Activated CD4-positive, alpha-beta T cell treated with anti-CD3 and anti-CD28 coated beads, Interleukin-2, amount 10 ng/mL, durations not matched to agents 7 days and 5 days (primary cell): Measurements from ENCODE around the gene NLGN1. TPM values are rescaled to one million over a fixed set of nuclear protein-coding genes. Genes with fewer than 3 reads are reported as not detected.
"Not testable (repeated sequence)": the region's sequence is repeated elsewhere in the genome, so short reads cannot be mapped to it uniquely, and the experiment has no call there.

ENCODE experiments used
- CTCF ChIA-PET: fragments of 350-600 bp; sonication (Branson Sonifier 250); formaldehyde crosslinking; loops from one replicate; lab custom pipeline; 2021; ENCODE audit warnings: antibody characterized with exemption; lab: Charles Lee
- POLR2A ChIA-PET: fragments of 350-600 bp; sonication (Branson Sonifier 250); formaldehyde crosslinking; loops from one replicate; lab custom pipeline; 2021; ENCODE audit warnings: antibody characterized with exemption; lab: Charles Lee
- DNase-seq: peaks from one replicate; pipeline ENCODE4 v3.0.0-alpha.2; 2020
- H3K27ac Mint-ChIP-seq: one replicate; pipeline ENCODE4 v1.8.0; 2021; ENCODE audit warnings: mild to moderate bottlenecking, moderate library complexity, mixed read lengths
- H3K27me3 Mint-ChIP-seq: one replicate; pipeline ENCODE4 v1.8.0; 2021; ENCODE audit warnings: mixed read lengths
- H3K36me3 Mint-ChIP-seq: one replicate; pipeline ENCODE4 v1.8.0; 2021; ENCODE audit warnings: low read depth, mixed read lengths
- H3K4me1 Mint-ChIP-seq: one replicate; pipeline ENCODE4 v1.8.0; 2021; ENCODE audit warnings: mixed read lengths
- H3K4me3 Mint-ChIP-seq: one replicate; pipeline ENCODE4 v1.8.0; 2021; ENCODE audit warnings: mild to moderate bottlenecking, moderate library complexity, mixed read lengths
- H3K9me3 Mint-ChIP-seq: one replicate; pipeline ENCODE4 v1.8.0; 2021; ENCODE audit warnings: mixed read lengths
- total RNA-seq, 2 experiments: library from RNA; stranded (reverse); gene quantifications; one replicate each; pipeline ENCODE4 v1.2.3, GENCODE V29; 2021

NLGN1 gene
- total RNA-seq, 2 experiments from 2014 or later, result not detected

GRCh38 chr3:174202116-174202515 is 804.6 kb downstream of the NLGN1 start:
- POLR2A ChIA-PET, result no interaction called here
- H3K27me3 Mint-ChIP-seq, result peaks cover 4% of the 10 kb centered on the region

GRCh38 chr3:174202561-174202960 is 805.0 kb downstream of the NLGN1 start:
- H3K4me1 Mint-ChIP-seq, result no peaks in the 10 kb centered on the region
- H3K27ac Mint-ChIP-seq, result no peak overlapping the region
- ChIA-PET POLR2A (no interaction called here), CTCF (no interaction called here)
- H3K9me3 Mint-ChIP-seq, result no peaks in the 10 kb centered on the region
- no peak for DNase-seq
- no peak overlapping the region for H3K4me3 Mint-ChIP-seq
- H3K27me3 Mint-ChIP-seq, result peaks cover 4% of the 10 kb centered on the region
- no peaks in the 10 kb centered on the region for H3K36me3 Mint-ChIP-seq

More at GRCh38 chr3:174202116-174202515, 804.6 kb downstream of the NLGN1 start:
- Mint-ChIP-seq H3K36me3 (no peaks in the 10 kb centered on the region), H3K27ac (no peak overlapping the region), H3K9me3 (no peaks in the 10 kb centered on the region), H3K4me3 (no peak overlapping the region), H3K4me1 (no peaks in the 10 kb centered on the region)
- DNase-seq, result no peak
- CTCF ChIA-PET, result no interaction called here

- ChIA-PET CTCF (no interaction called here), POLR2A (no interaction called here)
- no peak for DNase-seq
- H3K4me3 Mint-ChIP-seq, result no peak overlapping the region
- H3K4me1 Mint-ChIP-seq, result no peaks in the 10 kb centered on the region
- H3K27ac Mint-ChIP-seq, result no peak overlapping the region
- H3K36me3 Mint-ChIP-seq, result no peaks in the 10 kb centered on the region
- H3K27me3 Mint-ChIP-seq, result peaks cover 4% of the 10 kb centered on the region
- no peaks in the 10 kb centered on the region for H3K9me3 Mint-ChIP-seq
These were observed 807.2 kb downstream of the NLGN1 start for GRCh38 chr3:174204765-174205164.

- Mint-ChIP-seq H3K36me3 (no peaks in the 10 kb centered on the region), H3K4me3 (no peak overlapping the region), H3K27ac (no peak overlapping the region), H3K9me3 (no peaks in the 10 kb centered on the region), H3K27me3 (peaks cover 4% of the 10 kb centered on the region), H3K4me1 (no peaks in the 10 kb centered on the region)
- ChIA-PET POLR2A (no interaction called here), CTCF (no interaction called here)
- DNase-seq, result no peak
These were observed 809.2 kb downstream of the NLGN1 start for GRCh38 chr3:174206607-174207192.

DNA sequence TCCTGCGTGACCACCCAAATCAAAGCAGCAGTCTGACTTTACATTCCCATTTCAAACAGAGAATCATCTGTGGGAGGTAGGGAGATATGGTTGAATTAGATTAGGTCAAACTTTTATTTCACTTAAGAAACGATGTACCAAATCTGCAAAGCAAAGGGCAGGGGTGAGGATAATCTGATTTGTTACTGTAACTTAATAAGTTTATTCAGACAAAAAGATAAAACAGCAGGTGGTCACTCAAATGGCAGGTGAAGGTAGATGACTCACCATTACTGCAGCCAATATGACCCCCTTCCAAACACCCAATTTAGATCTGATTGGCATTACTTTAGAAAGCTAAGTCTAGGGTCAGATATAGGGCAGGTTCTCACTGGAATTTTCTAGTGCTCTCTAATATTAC is 810.6 kb downstream of the NLGN1 start:
- ChIA-PET POLR2A (no interaction called here), CTCF (no interaction called here)
- Mint-ChIP-seq H3K9me3 (no peaks in the 10 kb centered on the region), H3K4me1 (no peaks in the 10 kb centered on the region), H3K36me3 (no peaks in the 10 kb centered on the region), H3K4me3 (no peak overlapping the region), H3K27ac (no peak overlapping the region), H3K27me3 (no peaks in the 10 kb centered on the region)
- no peak for DNase-seq

- H3K4me3 Mint-ChIP-seq, H3K36me3 Mint-ChIP-seq, CTCF ChIA-PET, H3K9me3 Mint-ChIP-seq, POLR2A ChIA-PET, DNase-seq, H3K4me1 Mint-ChIP-seq, H3K27me3 Mint-ChIP-seq, H3K27ac Mint-ChIP-seq: not testable (repeated sequence)
These were observed 814.4 kb downstream of the NLGN1 start for GRCh38 chr3:174211896-174212295.

DNA sequence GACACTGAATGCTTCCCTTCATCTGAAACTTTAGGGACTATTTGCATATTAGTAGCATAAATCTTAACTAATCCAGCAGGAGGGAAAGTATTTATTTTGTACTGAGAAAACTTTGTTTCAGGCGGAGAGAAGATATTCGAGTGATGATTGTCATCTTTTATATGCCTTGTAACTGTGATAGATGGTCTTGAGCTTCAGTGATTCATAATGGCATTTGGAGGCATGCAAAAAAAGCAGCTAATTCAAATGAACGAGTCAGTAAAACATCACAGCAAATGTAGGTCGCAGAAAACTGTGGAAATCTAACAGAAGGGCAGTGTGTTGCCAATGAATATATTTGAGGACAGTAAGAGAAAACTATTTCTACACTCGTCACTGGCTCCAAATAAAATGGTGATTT is 817.9 kb downstream of the NLGN1 start:
- Mint-ChIP-seq H3K36me3 (no peaks in the 10 kb centered on the region), H3K4me1 (peaks cover 17% of the 10 kb centered on the region), H3K27ac (no peak overlapping the region), H3K27me3 (no peaks in the 10 kb centered on the region), H3K4me3 (no peak overlapping the region), H3K9me3 (no peaks in the 10 kb centered on the region)
- DNase-seq, result no peak
- CTCF ChIA-PET, result no interaction called here
- POLR2A ChIA-PET, result no interaction called here

DNA sequence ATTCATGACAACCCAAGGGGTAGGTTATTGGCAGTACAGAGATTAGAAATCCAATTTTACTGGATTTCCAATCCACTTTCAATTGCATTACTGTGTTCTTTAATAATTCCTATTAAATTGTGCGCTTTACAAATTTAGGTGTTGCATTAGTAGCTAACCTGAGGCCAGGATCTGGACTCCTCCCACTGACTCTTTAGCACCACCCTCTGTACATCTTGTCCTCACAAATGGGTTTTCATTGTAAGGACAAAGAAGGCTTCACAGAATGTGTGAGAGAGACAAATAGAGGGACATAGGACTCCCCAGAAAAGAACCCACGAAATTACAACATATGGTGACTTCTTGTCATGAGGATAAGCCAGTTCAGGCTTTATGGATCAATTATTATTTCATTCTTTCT is 818.5 kb downstream of the NLGN1 start:
- Mint-ChIP-seq H3K27me3 (no peaks in the 10 kb centered on the region), H3K4me3 (no peak overlapping the region)
- CTCF ChIA-PET, result no interaction called here

DNA sequence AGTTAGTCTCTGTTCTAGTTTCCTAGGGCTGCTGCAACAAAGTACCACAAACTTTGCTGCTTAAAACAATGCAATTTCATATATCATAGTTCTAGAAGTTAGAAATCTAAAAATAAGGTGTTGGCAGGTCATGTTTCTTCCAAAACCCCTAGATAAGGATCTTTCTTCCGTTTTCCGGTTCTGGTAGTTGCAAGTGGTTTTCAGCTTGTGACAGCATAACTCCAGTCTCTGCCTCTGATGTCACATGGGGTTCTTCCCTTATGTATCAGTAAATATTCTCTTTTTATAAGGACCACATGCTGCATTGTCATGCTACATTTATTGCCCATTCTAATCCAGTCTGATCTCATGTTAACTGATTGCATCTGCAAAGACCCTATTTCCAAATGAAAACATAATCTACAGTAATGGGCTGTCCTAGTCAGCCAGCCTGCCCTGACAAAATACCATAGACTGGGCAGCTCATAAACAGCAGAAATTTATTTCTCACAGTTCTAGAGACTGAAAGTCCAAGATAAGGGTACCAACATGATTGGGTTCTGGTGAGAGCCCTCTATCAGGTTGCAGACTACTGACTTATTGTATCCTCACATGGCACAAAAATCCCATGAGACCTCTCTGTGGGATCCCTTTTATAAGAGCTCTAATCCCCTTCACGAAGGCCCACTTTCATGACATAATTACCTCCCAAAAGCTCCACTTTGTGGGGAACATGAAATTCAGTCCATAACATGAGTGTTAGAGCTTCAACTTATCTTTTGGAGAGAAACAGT is 819.6 kb downstream of the NLGN1 start:
- ChIA-PET POLR2A (no interaction called here), CTCF (no interaction called here)
- Mint-ChIP-seq H3K4me3 (no peak overlapping the region), H3K4me1 (peaks cover 17% of the 10 kb centered on the region), H3K27ac (no peak overlapping the region), H3K27me3 (no peaks in the 10 kb centered on the region), H3K36me3 (no peaks in the 10 kb centered on the region), H3K9me3 (no peaks in the 10 kb centered on the region)
- DNase-seq, result peak; percentile 32

More for the DNA sequence above, 818.5 kb downstream of the NLGN1 start:
- Mint-ChIP-seq H3K9me3 (no peaks in the 10 kb centered on the region), H3K36me3 (no peaks in the 10 kb centered on the region), H3K27ac (no peak overlapping the region), H3K4me1 (peaks cover 17% of the 10 kb centered on the region)
- POLR2A ChIA-PET, result no interaction called here
- no peak for DNase-seq

DNA sequence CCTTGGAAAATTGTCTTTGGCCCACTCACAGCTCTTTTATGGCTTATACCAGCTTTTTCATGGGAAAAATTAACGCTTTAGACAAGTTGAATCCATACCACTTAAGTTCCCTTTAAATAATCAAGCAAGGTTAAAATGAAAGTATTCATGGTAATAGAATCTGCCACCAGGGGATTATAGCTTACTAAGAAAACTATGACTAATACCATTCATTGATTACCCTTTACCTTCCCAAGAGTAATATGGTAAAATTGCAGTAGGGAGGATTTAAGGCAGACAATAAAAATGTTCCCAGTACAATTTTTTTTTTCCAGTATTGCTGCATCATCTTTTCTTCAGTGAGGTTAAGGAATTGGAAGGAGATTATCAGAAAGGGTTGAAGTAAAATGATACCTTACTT is 820.5 kb downstream of the NLGN1 start:
- Mint-ChIP-seq H3K4me3 (no peak overlapping the region), H3K27me3 (no peaks in the 10 kb centered on the region), H3K36me3 (no peaks in the 10 kb centered on the region), H3K9me3 (no peaks in the 10 kb centered on the region), H3K27ac (no peak overlapping the region), H3K4me1 (peaks cover 17% of the 10 kb centered on the region)
- no peak for DNase-seq
- POLR2A ChIA-PET, result no interaction called here
- CTCF ChIA-PET, result no interaction called here

- Mint-ChIP-seq H3K36me3 (no peaks in the 10 kb centered on the region), H3K4me1 (peaks cover 17% of the 10 kb centered on the region), H3K27ac (no peak overlapping the region), H3K9me3 (no peaks in the 10 kb centered on the region), H3K27me3 (no peaks in the 10 kb centered on the region), H3K4me3 (no peak overlapping the region)
- ChIA-PET POLR2A (no interaction called here), CTCF (no interaction called here)
- DNase-seq, result no peak
These were observed 822.2 kb downstream of the NLGN1 start for GRCh38 chr3:174219738-174220137.

- no peak for DNase-seq
- no peak overlapping the region for H3K4me3 Mint-ChIP-seq
- H3K9me3 Mint-ChIP-seq, result no peaks in the 10 kb centered on the region
- H3K36me3 Mint-ChIP-seq, result no peaks in the 10 kb centered on the region
- H3K27me3 Mint-ChIP-seq, result no peaks in the 10 kb centered on the region
- H3K4me1 Mint-ChIP-seq, result peaks cover 17% of the 10 kb centered on the region
- H3K27ac Mint-ChIP-seq, result no peak overlapping the region
- ChIA-PET POLR2A (no interaction called here), CTCF (no interaction called here)
These were observed 823.4 kb downstream of the NLGN1 start for GRCh38 chr3:174220775-174221554.

- Mint-ChIP-seq H3K36me3 (no peaks in the 10 kb centered on the region), H3K4me3 (no peak overlapping the region), H3K27ac (no peak overlapping the region), H3K4me1 (no peaks in the 10 kb centered on the region), H3K9me3 (no peaks in the 10 kb centered on the region), H3K27me3 (no peaks in the 10 kb centered on the region)
- ChIA-PET CTCF (no interaction called here), POLR2A (no interaction called here)
- no peak for DNase-seq
These were observed 825.5 kb downstream of the NLGN1 start for GRCh38 chr3:174223042-174223441.
